Stimulated activated naive CD4-positive, alpha-beta T cell (primary cell): Measurements from ENCODE around the gene BRMS1L.
A peak's percentile ranks its signal among the peaks of the same experiment; 100 is the strongest.
"Not testable (repeated sequence)": the region's sequence is repeated elsewhere in the genome, so short reads cannot be mapped to it uniquely, and the experiment has no call there.

Experiments
- DNase-seq, 6 experiments: peaks; one replicate each; lab custom pipeline; 2025; lab: John Stamatoyannopoulos, UW

The BRMS1L gene

GRCh38 chr14:35826218-35826951 is at the start of gene BRMS1L:
TSS of gene BRMS1L (plus strand) at chr14:35826338. CDS start at chr14:35826517, 179 bp downstream.
- peak; percentile 93 to 97 (median 94) for DNase-seq

- no peak for DNase-seq
Observed at GRCh38 chr14:35776823-35777222, 49.3 kb upstream of the BRMS1L start.

GRCh38 chr14:35777550-35777949 is 48.6 kb upstream of the BRMS1L start:
- not testable (repeated sequence) for DNase-seq

- DNase-seq: no peak
Observed at GRCh38 chr14:35779368-35779767, 46.8 kb upstream of the BRMS1L start.

- DNase-seq: no peak
Observed at GRCh38 chr14:35783699-35784098, 42.4 kb upstream of the BRMS1L start.

- no peak for DNase-seq
Observed at GRCh38 chr14:35786856-35787255, 39.3 kb upstream of the BRMS1L start.

- no peak for DNase-seq
Observed at GRCh38 chr14:35789651-35790050, 36.5 kb upstream of the BRMS1L start.

GRCh38 chr14:35797796-35798195 is 28.3 kb upstream of the BRMS1L start:
- DNase-seq: no peak

- no peak for DNase-seq
Observed at GRCh38 chr14:35806006-35806907, 19.9 kb upstream of the BRMS1L start.

GRCh38 chr14:35807131-35807961 is 18.8 kb upstream of the BRMS1L start:
- DNase-seq: no peak

- peak in 1 of 6 experiments; percentile 14 for DNase-seq
Observed at GRCh38 chr14:35808076-35808637, 18.0 kb upstream of the BRMS1L start.

GRCh38 chr14:35808638-35809563 is 17.2 kb upstream of the BRMS1L start, which contains the start of gene RALGAPA1:
TSS of gene RALGAPA1 (minus strand) at chr14:35809295. CDS start at chr14:35808835, 460 bp downstream.
- DNase-seq: peak; percentile 88 to 97 (median 94)

GRCh38 chr14:35809597-35809996 is 16.5 kb upstream of the BRMS1L start:
- no peak for DNase-seq

GRCh38 chr14:35810963-35811362 is 15.2 kb upstream of the BRMS1L start:
- no peak for DNase-seq

- DNase-seq: peak; percentile 33 to 81 (median 66)
Observed at GRCh38 chr14:35814371-35815005, 11.7 kb upstream of the BRMS1L start.

- peak in 2 of 6 experiments; percentile 19 to 30 for DNase-seq
Observed at GRCh38 chr14:35818346-35819115, 7.6 kb upstream of the BRMS1L start.

- DNase-seq: no peak
Observed at GRCh38 chr14:35819591-35820540, 6.3 kb upstream of the BRMS1L start.
